Measurements from ENCODE around the gene SYP. TPM values are rescaled to one million over a fixed set of nuclear protein-coding genes. Genes with fewer than 3 reads are reported as not detected.
A peak's percentile ranks its signal among the peaks of the same experiment; 100 is the strongest.
"Not testable (repeated sequence)": the region's sequence is repeated elsewhere in the genome, so short reads cannot be mapped to it uniquely, and the experiment has no call there.

Gene SYP
- total RNA-seq, 1 donor from 2014 or later = 0.17 TPM

- TF ChIP-seq CTCF (conservative IDR thresholded peaks at IDR 0.05; ENCODE audit: low read depth, low read length) = no peak
- no peak overlapping the region for H3K4me3 ChIP-seq (ENCODE audit: low read depth, low read length)
- DNase-seq (ENCODE audit: low read depth) = no peak
These were observed 21.5 kb downstream of the SYP start for GRCh38 chrX:49178537-49178936.

GRCh38 chrX:49177873-49178480 is 22.0 kb downstream of the SYP start:
- no peak for DNase-seq (ENCODE audit: low read depth)
- no peak for TF ChIP-seq CTCF (conservative IDR thresholded peaks at IDR 0.05; ENCODE audit: low read depth, low read length)
- H3K4me3 ChIP-seq (ENCODE audit: low read depth, low read length) = no peak overlapping the region

- no peak for DNase-seq (ENCODE audit: low read depth)
- H3K4me3 ChIP-seq (ENCODE audit: low read depth, low read length) = no peak overlapping the region
- TF ChIP-seq CTCF (conservative IDR thresholded peaks at IDR 0.05; ENCODE audit: low read depth, low read length) = peak; percentile 21
These were observed 22.6 kb downstream of the SYP start for GRCh38 chrX:49177338-49177833.

- no peak for DNase-seq (ENCODE audit: low read depth)
- TF ChIP-seq CTCF (conservative IDR thresholded peaks at IDR 0.05; ENCODE audit: low read depth, low read length) = no peak
- no peak overlapping the region for H3K4me3 ChIP-seq (ENCODE audit: low read depth, low read length)
These were observed 23.3 kb downstream of the SYP start for GRCh38 chrX:49176421-49177326.

- TF ChIP-seq CTCF (conservative IDR thresholded peaks at IDR 0.05; ENCODE audit: low read depth, low read length) = no peak
- DNase-seq (ENCODE audit: low read depth) = no peak
- H3K4me3 ChIP-seq (ENCODE audit: low read depth, low read length) = no peak overlapping the region
These were observed 24.3 kb downstream of the SYP start for GRCh38 chrX:49175435-49176274.

- TF ChIP-seq CTCF (conservative IDR thresholded peaks at IDR 0.05; ENCODE audit: low read depth, low read length) = no peak
- no peak overlapping the region for H3K4me3 ChIP-seq (ENCODE audit: low read depth, low read length)
- no peak for DNase-seq (ENCODE audit: low read depth)
These were observed 25.3 kb downstream of the SYP start for GRCh38 chrX:49174723-49175122.

- not testable (repeated sequence) for H3K4me3 ChIP-seq (ENCODE audit: low read depth, low read length); DNase-seq (ENCODE audit: low read depth)
These were observed 26.4 kb downstream of the SYP start for GRCh38 chrX:49173544-49173943.

Measured in epithelial cell of proximal tubule (primary cell).